ENCODE measurements around the gene MICALL1.

DNA sequence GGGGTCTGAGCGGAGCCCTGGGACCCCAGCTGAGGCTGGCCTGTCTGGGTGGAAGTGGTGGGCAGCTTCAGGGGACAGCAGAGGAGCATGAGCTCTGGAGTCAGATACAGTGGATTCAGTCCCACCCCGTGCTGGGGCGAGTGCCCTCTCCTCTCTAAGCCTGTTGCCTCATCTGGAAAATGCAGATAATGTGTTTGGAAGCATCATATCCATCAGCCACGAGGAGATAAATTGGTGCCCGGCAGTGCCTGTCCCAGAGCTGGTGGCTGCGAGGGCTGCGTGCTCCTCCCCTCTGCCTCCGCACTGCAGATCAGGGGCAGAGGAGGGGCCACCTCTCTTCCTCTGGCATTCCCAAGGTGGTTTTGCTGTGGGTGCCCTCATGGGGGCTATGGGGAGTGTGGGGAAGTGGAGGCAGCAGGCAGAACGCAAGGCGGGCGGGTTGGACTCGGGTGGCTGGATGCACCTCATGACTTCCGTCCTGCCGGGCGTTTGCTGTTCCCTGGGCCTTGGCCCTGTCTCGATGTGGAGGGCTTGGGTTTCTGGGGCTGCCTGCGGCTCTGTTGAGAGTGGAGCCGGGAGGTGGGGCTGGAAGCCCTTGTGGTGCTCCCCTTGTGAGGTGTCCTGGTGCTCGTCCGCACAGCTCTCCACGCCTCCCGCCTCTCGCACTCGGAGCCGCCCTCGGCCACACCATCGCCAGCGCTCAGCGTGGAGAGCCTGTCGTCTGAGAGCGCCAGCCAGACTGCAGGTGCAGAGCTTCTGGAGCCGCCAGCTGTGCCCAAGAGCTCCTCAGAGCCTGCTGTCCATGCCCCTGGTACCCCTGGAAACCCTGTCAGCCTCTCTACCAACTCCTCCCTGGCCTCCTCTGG is 20.9 kb downstream of the MICALL1 start:
- TF ChIP-seq, protein P1, sequence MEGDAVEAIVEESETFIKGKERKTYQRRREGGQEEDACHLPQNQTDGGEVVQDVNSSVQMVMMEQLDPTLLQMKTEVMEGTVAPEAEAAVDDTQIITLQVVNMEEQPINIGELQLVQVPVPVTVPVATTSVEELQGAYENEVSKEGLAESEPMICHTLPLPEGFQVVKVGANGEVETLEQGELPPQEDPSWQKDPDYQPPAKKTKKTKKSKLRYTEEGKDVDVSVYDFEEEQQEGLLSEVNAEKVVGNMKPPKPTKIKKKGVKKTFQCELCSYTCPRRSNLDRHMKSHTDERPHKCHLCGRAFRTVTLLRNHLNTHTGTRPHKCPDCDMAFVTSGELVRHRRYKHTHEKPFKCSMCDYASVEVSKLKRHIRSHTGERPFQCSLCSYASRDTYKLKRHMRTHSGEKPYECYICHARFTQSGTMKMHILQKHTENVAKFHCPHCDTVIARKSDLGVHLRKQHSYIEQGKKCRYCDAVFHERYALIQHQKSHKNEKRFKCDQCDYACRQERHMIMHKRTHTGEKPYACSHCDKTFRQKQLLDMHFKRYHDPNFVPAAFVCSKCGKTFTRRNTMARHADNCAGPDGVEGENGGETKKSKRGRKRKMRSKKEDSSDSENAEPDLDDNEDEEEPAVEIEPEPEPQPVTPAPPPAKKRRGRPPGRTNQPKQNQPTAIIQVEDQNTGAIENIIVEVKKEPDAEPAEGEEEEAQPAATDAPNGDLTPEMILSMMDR (IDR thresholded peaks at IDR 0.05): no peak
- no peak for TF ChIP-seq EZH2 (IDR thresholded peaks at IDR 0.05)
